WTC11 (cell line): ENCODE data around the gene PTPRN2. TPM values are rescaled to one million over a fixed set of nuclear protein-coding genes. Genes with fewer than 3 reads are reported as not detected.

Experiments
- ATAC-seq: fragments of 200-7000 bp; cut with Tn5 transposase; 2 replicates; pipeline ENCODE4 v1.10.0; 2021; ENCODE audit warnings: mild to moderate bottlenecking, moderate library complexity
- CTCF ChIA-PET: fragments of 300-600 bp; sonication (Branson Sonifier 250); formaldehyde crosslinking; loops from one replicate; lab custom pipeline; 2021; ENCODE audit warnings: antibody characterized with exemption; lab: Charles Lee
- POLR2A ChIA-PET: fragments of 350-600 bp; sonication (Branson Sonifier 250); formaldehyde crosslinking; loops from one replicate; lab custom pipeline; 2021; ENCODE audit warnings: antibody characterized with exemption; lab: Charles Lee
- DNase-seq: peaks from one replicate; pipeline ENCODE4 v3.0.0; 2021; ENCODE audit warnings: low spot score
- H3K27ac Mint-ChIP-seq: 2 replicates; pipeline ENCODE4 v1.8.0; 2021; ENCODE audit warnings: mixed read lengths
- H3K27me3 Mint-ChIP-seq: 2 replicates; pipeline ENCODE4 v1.8.0; 2021; ENCODE audit warnings: low read depth, mild to moderate bottlenecking, moderate library complexity, mixed read lengths
- H3K36me3 Mint-ChIP-seq: 2 replicates; pipeline ENCODE4 v1.8.0; 2021; ENCODE audit warnings: mixed read lengths
- H3K4me1 Mint-ChIP-seq: 2 replicates; pipeline ENCODE4 v1.8.0; 2022; ENCODE audit warnings: mixed read lengths
- H3K4me3 Mint-ChIP-seq: 2 replicates; pipeline ENCODE4 v1.8.0; 2021; ENCODE audit warnings: mild to moderate bottlenecking, moderate library complexity, mixed read lengths
- H3K9me3 Mint-ChIP-seq: 2 replicates; pipeline ENCODE4 v1.8.0; 2021; ENCODE audit warnings: mixed read lengths
- AR ChIP-seq: fragments of 250-450 bp; sonication (Bioruptor Pico); IDR thresholded peaks from 2 replicates; pipeline ENCODE4 v1.9.0; 2021; ENCODE audit warnings: mild to moderate bottlenecking
- CREB1 ChIP-seq: sonication (generic); formaldehyde crosslinking; IDR thresholded peaks from 2 replicates; pipeline ENCODE4 v1.8.0; 2023; ENCODE audit warnings: mild to moderate bottlenecking, missing genetic modification reagents
- E2F5 ChIP-seq: sonication (generic); formaldehyde crosslinking; IDR thresholded peaks from 2 replicates; pipeline ENCODE4 v1.8.1; 2022; ENCODE audit warnings: mild to moderate bottlenecking, moderate library complexity, missing genetic modification reagents
- FOXJ3 ChIP-seq: sonication (generic); formaldehyde crosslinking; IDR thresholded peaks from 2 replicates; pipeline ENCODE4 v1.9.0; 2021; ENCODE audit warnings: missing genetic modification reagents, mild to moderate bottlenecking, borderline replicate concordance
- FOXK1 ChIP-seq: sonication (generic); formaldehyde crosslinking; IDR thresholded peaks from 2 replicates; pipeline ENCODE4 v1.8.0; 2022; ENCODE audit warnings: mild to moderate bottlenecking, moderate library complexity, missing genetic modification reagents
- GABPB1 ChIP-seq: sonication (generic); formaldehyde crosslinking; IDR thresholded peaks from 2 replicates; pipeline ENCODE4 v1.8.1; 2023; ENCODE audit warnings: mild to moderate bottlenecking, missing genetic modification reagents
- JAZF1 ChIP-seq: fragments of 250-450 bp; sonication (Bioruptor Pico); IDR thresholded peaks from 2 replicates; pipeline ENCODE4 v1.9.0; 2021; ENCODE audit warnings: moderate library complexity, mild to moderate bottlenecking, inconsistent platforms
- MAX ChIP-seq: sonication (generic); formaldehyde crosslinking; IDR thresholded peaks from 2 replicates; pipeline ENCODE4 v1.8.0; 2022; ENCODE audit warnings: mild to moderate bottlenecking, missing genetic modification reagents
- MYBL2 ChIP-seq: sonication (generic); formaldehyde crosslinking; IDR thresholded peaks from 2 replicates; pipeline ENCODE4 v1.8.1; 2023; ENCODE audit warnings: mild to moderate bottlenecking, moderate library complexity, missing genetic modification reagents
- NR1H2 ChIP-seq: sonication (generic); formaldehyde crosslinking; IDR thresholded peaks from 2 replicates; pipeline ENCODE4 v1.9.0; 2021; ENCODE audit warnings: mild to moderate bottlenecking, moderate library complexity, missing genetic modification reagents
- NR2C2 ChIP-seq: sonication (generic); formaldehyde crosslinking; IDR thresholded peaks from 2 replicates; pipeline ENCODE4 v1.8.0; 2022; ENCODE audit warnings: mild to moderate bottlenecking, missing genetic modification reagents
- OVOL2 ChIP-seq: fragments of 250-450 bp; sonication (Bioruptor Pico); IDR thresholded peaks from 2 replicates; pipeline ENCODE4 v1.9.0; 2021; ENCODE audit warnings: mild to moderate bottlenecking, borderline replicate concordance
- PREB ChIP-seq: sonication (generic); formaldehyde crosslinking; IDR thresholded peaks from 2 replicates; pipeline ENCODE4 v1.8.1; 2022; ENCODE audit warnings: mild to moderate bottlenecking, missing genetic modification reagents, moderate library complexity, borderline replicate concordance
- SMAD3 ChIP-seq: sonication (generic); formaldehyde crosslinking; IDR thresholded peaks from 2 replicates; pipeline ENCODE4 v1.8.0; 2022; ENCODE audit warnings: missing genetic modification reagents, mild to moderate bottlenecking, borderline replicate concordance
- TCF7 ChIP-seq: sonication (generic); formaldehyde crosslinking; IDR thresholded peaks from 2 replicates; pipeline ENCODE4 v1.8.0; 2022; ENCODE audit warnings: mild to moderate bottlenecking, low read depth, missing genetic modification reagents, moderate library complexity
- TEAD4 ChIP-seq: sonication (generic); formaldehyde crosslinking; IDR thresholded peaks from 2 replicates; pipeline ENCODE4 v1.8.0; 2022; ENCODE audit warnings: mild to moderate bottlenecking, missing genetic modification reagents
- ZNF121 ChIP-seq: sonication (generic); formaldehyde crosslinking; IDR thresholded peaks from 2 replicates; pipeline ENCODE4 v1.8.0; 2023; ENCODE audit warnings: missing genetic modification reagents
- ZNF138 ChIP-seq: sonication (generic); formaldehyde crosslinking; conservative IDR thresholded peaks from 2 replicates; pipeline ENCODE4 v1.8.1; 2022; ENCODE audit warnings: mild to moderate bottlenecking, moderate library complexity, missing genetic modification reagents
- ZNF219 ChIP-seq: sonication (generic); formaldehyde crosslinking; IDR thresholded peaks from 2 replicates; pipeline ENCODE4 v1.8.0; 2023; ENCODE audit warnings: missing genetic modification reagents, mild to moderate bottlenecking, borderline replicate concordance
- ZNF232 ChIP-seq: sonication (generic); formaldehyde crosslinking; IDR thresholded peaks from 2 replicates; pipeline ENCODE4 v1.8.0; 2022; ENCODE audit warnings: mild to moderate bottlenecking, missing genetic modification reagents
- ZNF671 ChIP-seq: fragments of 250-450 bp; sonication (Bioruptor Pico); IDR thresholded peaks from 2 replicates; pipeline ENCODE4 v1.8.0; 2021; ENCODE audit warnings: mild to moderate bottlenecking
- total RNA-seq: library from RNA; stranded (reverse); gene quantifications from 3 replicates; pipeline ENCODE4 v1.2.3, GENCODE V29; 2021
- TF ChIP-seq, protein P1 (sequence below): sonication (generic); formaldehyde crosslinking; conservative IDR thresholded peaks from 2 replicates; pipeline ENCODE4 v1.8.1; 2023; ENCODE audit warnings: mild to moderate bottlenecking, low read depth, missing genetic modification reagents, moderate library complexity
- TF ChIP-seq, protein P2 (sequence below): sonication (generic); formaldehyde crosslinking; IDR thresholded peaks from 2 replicates; pipeline ENCODE4 v1.8.1; 2023; ENCODE audit warnings: mild to moderate bottlenecking, missing genetic modification reagents
- TF ChIP-seq, protein P3 (sequence below): sonication (generic); formaldehyde crosslinking; IDR thresholded peaks from 2 replicates; pipeline ENCODE4 v1.8.1; 2023; ENCODE audit warnings: mild to moderate bottlenecking, missing genetic modification reagents, moderate library complexity

PTPRN2 gene
- total RNA-seq, 1 experiment from 2014 or later = 4.7 TPM

GRCh38 chr7:157596026-157596425, 991.6 kb downstream of the PTPRN2 start:
- ChIA-PET CTCF (no interaction called here), POLR2A (no interaction called here)
- Mint-ChIP-seq H3K27me3 (peaks cover 97% of the 10 kb centered on the region), H3K9me3 (peaks cover 35% of the 10 kb centered on the region), H3K4me1 (no peaks in the 10 kb centered on the region), H3K4me3 (no peak overlapping the region), H3K36me3 (peaks cover 27% of the 10 kb centered on the region), H3K27ac (no peak overlapping the region)
- ATAC-seq (no peak), DNase-seq (no peak)
- no peak for TF ChIP-seq ZNF138
- no peak for TF ChIP-seq SMAD3
- TF ChIP-seq MAX (CRISPR knock-in tag) = no peak
- no peak for TF ChIP-seq ZNF671 (CRISPR knock-in tag)
- TF ChIP-seq NR1H2 (CRISPR knock-in tag) = no peak
- no peak for TF ChIP-seq GABPB1 (CRISPR knock-in tag)
- TF ChIP-seq NR2C2 (CRISPR knock-in tag) = no peak
- no peak for TF ChIP-seq TEAD4 (CRISPR knock-in tag)
- TF ChIP-seq TCF7 (CRISPR knock-in tag) = no peak
- no peak for TF ChIP-seq CREB1 (CRISPR knock-in tag)
- TF ChIP-seq AR (CRISPR knock-in tag) = no peak
- TF ChIP-seq ZNF121 (CRISPR knock-in tag) = no peak
- TF ChIP-seq ZNF219 = no peak
- TF ChIP-seq E2F5 (CRISPR knock-in tag) = no peak
- TF ChIP-seq ZNF232 = no peak

- POLR2A ChIA-PET = no interaction called here
- H3K27me3 Mint-ChIP-seq = peaks cover 97% of the 10 kb centered on the region
- CTCF ChIA-PET = no interaction called here
- DNase-seq (no peak), ATAC-seq (no peak)
- H3K36me3 Mint-ChIP-seq = peaks cover 31% of the 10 kb centered on the region
- no peaks in the 10 kb centered on the region for H3K4me1 Mint-ChIP-seq
- H3K9me3 Mint-ChIP-seq = peaks cover 36% of the 10 kb centered on the region
- no peak overlapping the region for H3K4me3 Mint-ChIP-seq
- no peak overlapping the region for H3K27ac Mint-ChIP-seq
- TF ChIP-seq PREB (CRISPR knock-in tag) = no peak
- TF ChIP-seq, protein P1, sequence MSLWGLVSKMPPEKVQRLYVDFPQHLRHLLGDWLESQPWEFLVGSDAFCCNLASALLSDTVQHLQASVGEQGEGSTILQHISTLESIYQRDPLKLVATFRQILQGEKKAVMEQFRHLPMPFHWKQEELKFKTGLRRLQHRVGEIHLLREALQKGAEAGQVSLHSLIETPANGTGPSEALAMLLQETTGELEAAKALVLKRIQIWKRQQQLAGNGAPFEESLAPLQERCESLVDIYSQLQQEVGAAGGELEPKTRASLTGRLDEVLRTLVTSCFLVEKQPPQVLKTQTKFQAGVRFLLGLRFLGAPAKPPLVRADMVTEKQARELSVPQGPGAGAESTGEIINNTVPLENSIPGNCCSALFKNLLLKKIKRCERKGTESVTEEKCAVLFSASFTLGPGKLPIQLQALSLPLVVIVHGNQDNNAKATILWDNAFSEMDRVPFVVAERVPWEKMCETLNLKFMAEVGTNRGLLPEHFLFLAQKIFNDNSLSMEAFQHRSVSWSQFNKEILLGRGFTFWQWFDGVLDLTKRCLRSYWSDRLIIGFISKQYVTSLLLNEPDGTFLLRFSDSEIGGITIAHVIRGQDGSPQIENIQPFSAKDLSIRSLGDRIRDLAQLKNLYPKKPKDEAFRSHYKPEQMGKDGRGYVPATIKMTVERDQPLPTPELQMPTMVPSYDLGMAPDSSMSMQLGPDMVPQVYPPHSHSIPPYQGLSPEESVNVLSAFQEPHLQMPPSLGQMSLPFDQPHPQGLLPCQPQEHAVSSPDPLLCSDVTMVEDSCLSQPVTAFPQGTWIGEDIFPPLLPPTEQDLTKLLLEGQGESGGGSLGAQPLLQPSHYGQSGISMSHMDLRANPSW (CRISPR knock-in tag) = no peak
- no peak for TF ChIP-seq MYBL2 (CRISPR knock-in tag)
- TF ChIP-seq, protein P2, sequence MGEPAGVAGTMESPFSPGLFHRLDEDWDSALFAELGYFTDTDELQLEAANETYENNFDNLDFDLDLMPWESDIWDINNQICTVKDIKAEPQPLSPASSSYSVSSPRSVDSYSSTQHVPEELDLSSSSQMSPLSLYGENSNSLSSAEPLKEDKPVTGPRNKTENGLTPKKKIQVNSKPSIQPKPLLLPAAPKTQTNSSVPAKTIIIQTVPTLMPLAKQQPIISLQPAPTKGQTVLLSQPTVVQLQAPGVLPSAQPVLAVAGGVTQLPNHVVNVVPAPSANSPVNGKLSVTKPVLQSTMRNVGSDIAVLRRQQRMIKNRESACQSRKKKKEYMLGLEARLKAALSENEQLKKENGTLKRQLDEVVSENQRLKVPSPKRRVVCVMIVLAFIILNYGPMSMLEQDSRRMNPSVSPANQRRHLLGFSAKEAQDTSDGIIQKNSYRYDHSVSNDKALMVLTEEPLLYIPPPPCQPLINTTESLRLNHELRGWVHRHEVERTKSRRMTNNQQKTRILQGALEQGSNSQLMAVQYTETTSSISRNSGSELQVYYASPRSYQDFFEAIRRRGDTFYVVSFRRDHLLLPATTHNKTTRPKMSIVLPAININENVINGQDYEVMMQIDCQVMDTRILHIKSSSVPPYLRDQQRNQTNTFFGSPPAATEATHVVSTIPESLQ = no peak
- TF ChIP-seq, protein P3, sequence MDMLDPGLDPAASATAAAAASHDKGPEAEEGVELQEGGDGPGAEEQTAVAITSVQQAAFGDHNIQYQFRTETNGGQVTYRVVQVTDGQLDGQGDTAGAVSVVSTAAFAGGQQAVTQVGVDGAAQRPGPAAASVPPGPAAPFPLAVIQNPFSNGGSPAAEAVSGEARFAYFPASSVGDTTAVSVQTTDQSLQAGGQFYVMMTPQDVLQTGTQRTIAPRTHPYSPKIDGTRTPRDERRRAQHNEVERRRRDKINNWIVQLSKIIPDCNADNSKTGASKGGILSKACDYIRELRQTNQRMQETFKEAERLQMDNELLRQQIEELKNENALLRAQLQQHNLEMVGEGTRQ (CRISPR knock-in tag) = no peak
- peak; percentile 60; the same call in 1 of the 2 replicates for TF ChIP-seq FOXK1 (CRISPR knock-in tag)
- no peak for TF ChIP-seq OVOL2 (CRISPR knock-in tag)
- 0 out of 2 replicates have a peak, but pooled peaks have one; percentile 29 for TF ChIP-seq TEAD4 (CRISPR knock-in tag)
- TF ChIP-seq JAZF1 (CRISPR knock-in tag) = no peak
- TF ChIP-seq FOXJ3 (CRISPR knock-in tag) = no peak
These were observed 992.4 kb downstream of the PTPRN2 start for GRCh38 chr7:157595086-157595855.
